GM12878 (cell line): ENCODE results near the gene AGO4. TPM values are rescaled to one million over a fixed set of nuclear protein-coding genes. Genes with fewer than 3 reads are reported as not detected.
"Not testable (repeated sequence)": the region's sequence is repeated elsewhere in the genome, so short reads cannot be mapped to it uniquely, and the experiment has no call there.

Experiments
- ATAC-seq: fragments of 200-7000 bp; cut with Tn5 transposase; 3 replicates; pipeline ENCODE4 v1.9.1; 2020; ENCODE audit warnings: mild to moderate bottlenecking, moderate library complexity
- BruUV-seq: library from RNA; stranded (reverse); fragments of 400-500 nt; replicated peaks from 2 replicates; lab custom pipeline; 2021; lab: Mats Ljungman, UMichigan
- CTCF ChIA-PET: fragments of 300-600 bp; sonication (Branson Sonifier 250); formaldehyde crosslinking; extraction: SDS; loops from one replicate; lab custom pipeline; 2021; ENCODE audit warnings: inconsistent platforms; lab: Yijun Ruan, JAX
- POLR2A ChIA-PET: fragments of 350-600 bp; formaldehyde crosslinking; extraction: SDS; loops from one replicate; lab custom pipeline; 2021; ENCODE audit warnings: inconsistent platforms; lab: Charles Lee
- RAD21 ChIA-PET: fragments of 300-600 bp; sonication (Branson Sonifier 250); formaldehyde crosslinking; loops from one replicate; lab custom pipeline; 2023; ENCODE audit warnings: antibody characterized with exemption; ENCODE audit not compliant: unreplicated experiment; lab: Charles Lee
- SMC1A ChIA-PET: fragments of 300-600 bp; sonication (Branson Sonifier 250); formaldehyde crosslinking; loops from one replicate; lab custom pipeline; 2023; ENCODE audit not compliant: unreplicated experiment, uncharacterized antibody; lab: Charles Lee
- DNase-seq: peaks from one replicate; pipeline ENCODE4 v3.0.0-alpha.2; 2011; ENCODE audit warnings: low read depth, low spot score
- FAIRE-seq: peaks from 3 replicates; lab custom pipeline; 2011; peaks lifted over from hg19 to GRCh38; lab: Jason Lieb, UNC
- H2AFZ ChIP-seq: 2 replicates; pipeline ENCODE4 v1.6.0; 2011; ENCODE audit warnings: low read depth, low read length, control low read depth; ENCODE audit not compliant: control insufficient read depth
- H3K27ac ChIP-seq: 2 replicates; pipeline ENCODE4 v1.5.1; 2011; ENCODE audit warnings: control low read depth; ENCODE audit not compliant: control insufficient read depth, insufficient read depth
- H3K27me3 ChIP-seq, 2 experiments: replicated peaks in 1 of 2; 2 replicates each; pipeline versions ENCODE4 v1.6.0 to v1.6.1; 2011; ENCODE audit warnings: low read length in 1 of 2; ENCODE audit not compliant: control insufficient read depth in 2 of 2, insufficient read depth in 2 of 2
- H3K36me3 ChIP-seq, 2 experiments: 2 replicates each; pipeline ENCODE4 v1.5.1; 2011; ENCODE audit warnings: low read length in 1 of 2; ENCODE audit not compliant: control insufficient read depth in 2 of 2, insufficient read depth in 2 of 2
- H3K4me1 ChIP-seq: 2 replicates; pipeline ENCODE4 v1.6.1; 2011; ENCODE audit warnings: mild to moderate bottlenecking, low read length, moderate library complexity, mixed read lengths; ENCODE audit not compliant: control insufficient read depth, insufficient read depth
- H3K4me2 ChIP-seq: 2 replicates; pipeline ENCODE4 v1.6.0; 2011; ENCODE audit warnings: control low read depth; ENCODE audit not compliant: control insufficient read depth, insufficient read depth
- H3K4me3 ChIP-seq: fragments of 200-600 bp; sonication (generic); 2 replicates; pipeline ENCODE4 v1.5.1; 2016
- H3K79me2 ChIP-seq: 2 replicates; pipeline ENCODE4 v1.6.0; 2011; ENCODE audit warnings: low read length; ENCODE audit not compliant: control insufficient read depth, insufficient read depth
- H3K9ac ChIP-seq: 2 replicates; pipeline ENCODE4 v1.8.0; 2011; ENCODE audit warnings: low read length, control low read depth, mixed read lengths; ENCODE audit not compliant: control insufficient read depth, insufficient read depth
- H3K9me3 ChIP-seq: replicated peaks from 3 replicates; pipeline ENCODE4 v1.5.1; 2011; ENCODE audit warnings: mild to moderate bottlenecking, low read length; ENCODE audit not compliant: control insufficient read depth, insufficient read depth
- H4K20me1 ChIP-seq: 2 replicates; pipeline ENCODE4 v1.6.0; 2011; ENCODE audit not compliant: control insufficient read depth, insufficient read depth
- CBFB ChIP-seq: IDR thresholded peaks from 2 replicates; pipeline ENCODE4 v1.6.1; 2016; ENCODE audit warnings: antibody characterized with exemption, low read depth
- CHD1 ChIP-seq: IDR thresholded peaks from 2 replicates; pipeline ENCODE4 v1.6.1; 2012; ENCODE audit warnings: low read depth, low read length, improper control_type of control experiment
- E2F8 ChIP-seq: fragments of 450-650 bp; IDR thresholded peaks from 2 replicates; pipeline ENCODE4 v1.6.1; 2018; ENCODE audit warnings: mild to moderate bottlenecking, low read depth, moderate library complexity; ENCODE audit not compliant: partially characterized antibody
- HDAC2 ChIP-seq: fragments of 200-600 bp; sonication (generic); IDR thresholded peaks from 2 replicates; pipeline ENCODE4 v1.6.1; 2017
- KAT2A ChIP-seq: conservative IDR thresholded peaks from 2 replicates; pipeline ENCODE4 v1.6.1; 2011; ENCODE audit warnings: low read depth, low read length; ENCODE audit not compliant: control insufficient read depth
- PBX3 ChIP-seq: IDR thresholded peaks from 2 replicates; pipeline ENCODE4 v1.6.1; 2011; ENCODE audit warnings: mild to moderate bottlenecking, low read depth, low read length, moderate library complexity; ENCODE audit not compliant: insufficient replicate concordance
- RUNX3 ChIP-seq: IDR thresholded peaks from 2 replicates; pipeline ENCODE4 v1.6.1; 2012; ENCODE audit warnings: low read length, inconsistent platforms
- SPI1 ChIP-seq: IDR thresholded peaks from 2 replicates; pipeline ENCODE4 v1.6.1; 2011; ENCODE audit warnings: low read depth, mild to moderate bottlenecking, low read length, moderate library complexity, borderline replicate concordance; ENCODE audit not compliant: insufficient read depth
- WGBS: methylation state at CpG from one replicate; pipeline ENCODE4 v1.1.6; 2016; ENCODE audit warnings: low lambda C conversion rate; ENCODE audit not compliant: insufficient replicate concordance, insufficient coverage; ENCODE audit errors: missing lambda C conversion rate; 5-methylcytosine and 5-hydroxymethylcytosine counted together
- in situ Hi-C: fragments of 300-500 bp; cut with MboI; formaldehyde crosslinking; loops from 9 replicates; pipeline ENCODE4 v1.14.3; 2018; ENCODE audit warnings: mixed read lengths
- intact Hi-C: fragments of 100-400 bp; cut with micrococcal nuclease; formaldehyde crosslinking; loops from one replicate; pipeline ENCODE4 v1.14.2; 2022; ENCODE audit not compliant: unreplicated experiment
- polyA plus RNA-seq, 11 experiments: library from polyadenylated mRNA; depleted of rRNA in 4 of 11; unstranded in 6 of 11; stranded (reverse) in 5 of 11; fragments of >200 nt; fragmentation: Nextera tagmentation in 4 of 11; fragmentation: Illumina TruSeq in 1 of 11; extraction: Ambion mirVana in 4 of 11; extraction: Trizol in 1 of 11; gene quantifications; 1 replicate in 1 of 11; 2 replicates in 10 of 11; pipeline versions ENCODE4 v1.2.1 to v1.2.3, GENCODE V29; 2011 to 2016; ENCODE audit warnings: inconsistent platforms in 2 of 11, missing spikeins in 2 of 11, low read depth in 1 of 11
- total RNA-seq, 4 experiments: library from RNA; depleted of rRNA in 3 of 4; stranded (reverse); fragments of >200 nt in 3 of 4; fragmentation: Illumina TruSeq in 1 of 4; extraction: Trizol in 1 of 4; gene quantifications; 2 replicates each; pipeline versions ENCODE4 v1.2.1 to v1.2.3, GENCODE V29; 2013 to 2021
- TF ChIP-seq, protein P1 (sequence below): IDR thresholded peaks from 2 replicates; pipeline ENCODE4 v1.6.1; 2011; ENCODE audit warnings: borderline replicate concordance, low read depth, mild to moderate bottlenecking, moderate library complexity, mixed read lengths, low read length; ENCODE audit not compliant: insufficient read depth; ENCODE audit errors: extremely low read length

The AGO4 gene
- total and polyA plus RNA-seq, 10 of the 15 experiments (the other 5 are each of a cell fraction or from before 2014, with no cell fraction given), result 1.2 to 7.9 (median 3.2) TPM

GRCh38 chr1:35800167-35800887, 7.5 kb upstream of the AGO4 start:
- H3K27me3 ChIP-seq, BruUV-seq, ATAC-seq, H3K9me3 ChIP-seq, H3K9ac ChIP-seq, SMC1A ChIA-PET, H3K4me3 ChIP-seq, H2AFZ ChIP-seq, H4K20me1 ChIP-seq, POLR2A ChIA-PET: not testable (repeated sequence)
- CTCF ChIA-PET, result interaction anchor here (0.6 to 0.7 kb wide), 2 partner anchors 330 to 1843 kb away, joined by 3 to 4 read pairs; no protein-coding TSS in a partner anchor
- H3K4me1 ChIP-seq, result peaks cover 16% of the 10 kb centered on the region
- peak; percentile 21; the same call in 1 of the 2 replicates for TF ChIP-seq SPI1
- TF ChIP-seq, all 136 proteins: peak for 1; not testable (repeated sequence) for 135
- FAIRE-seq, H3K36me3 ChIP-seq, DNase-seq, intact Hi-C loops, H3K27ac ChIP-seq, H3K79me2 ChIP-seq, H3K4me2 ChIP-seq, in situ Hi-C loops: not testable (repeated sequence)
- 80% methylated on average over 8 of the region's 11 CpGs for WGBS
- RAD21 ChIA-PET, result interaction anchor here (0.7 kb wide), 1 partner anchor 1449 kb away, joined by 4 read pairs; no protein-coding TSS in a partner anchor

DNA sequence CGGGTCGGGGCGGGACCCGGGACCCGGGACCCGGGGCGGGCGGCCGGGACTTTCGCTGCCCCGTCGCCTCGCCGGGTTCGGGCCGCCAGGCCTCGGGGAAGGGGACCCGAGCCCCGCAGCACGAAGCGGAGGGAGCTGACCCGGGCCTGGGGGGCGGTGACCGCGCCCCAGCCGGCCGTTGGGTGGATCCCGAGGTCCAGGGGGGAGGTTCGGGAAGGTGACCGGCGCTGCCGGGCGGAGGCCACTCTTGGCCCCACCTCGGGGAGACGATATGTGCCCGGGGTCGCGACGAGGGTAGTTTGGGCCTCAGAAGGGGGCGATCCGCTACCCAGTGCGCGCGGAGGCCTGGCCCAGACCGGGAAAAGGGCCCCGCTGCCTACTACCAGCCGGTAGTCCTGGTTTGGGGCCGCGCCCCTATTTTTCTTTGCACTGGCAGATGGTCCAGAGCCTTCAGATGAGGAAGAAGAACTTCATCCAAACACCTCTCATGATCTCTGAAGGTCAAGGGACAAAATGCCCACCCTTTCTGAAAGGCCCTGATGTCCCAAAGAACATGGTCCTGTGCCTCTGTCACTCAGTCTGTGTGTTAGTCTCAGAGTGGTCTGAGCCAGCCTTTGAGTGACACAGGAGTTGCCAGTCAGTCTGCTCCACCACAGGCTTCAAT, 766 bp downstream of the AGO4 start:
- intact Hi-C loops (no loop called here), in situ Hi-C loops (no loop called here)
- H3K9ac ChIP-seq, result peak overlapping the region; percentile 85
- H3K4me3 ChIP-seq, result peak overlapping the region; percentile 76
- WGBS, result under 1% methylated on average over 28 of the region's 49 CpGs
- ATAC-seq (peak; percentile 69), FAIRE-seq (no peak), DNase-seq (no peak)
- RAD21 ChIA-PET, result no interaction called here
- POLR2A ChIA-PET, result no interaction called here
- peak overlapping the region; percentile 62 for H2AFZ ChIP-seq
- H3K9me3 ChIP-seq, result no peaks in the 10 kb centered on the region
- H4K20me1 ChIP-seq, result no peaks in the 10 kb centered on the region
- H3K36me3 ChIP-seq, result no peaks in the 10 kb centered on the region
- peaks cover 6% of the 10 kb centered on the region for H3K4me1 ChIP-seq
- CTCF ChIA-PET, result no interaction called here
- H3K27ac ChIP-seq, result peak overlapping the region; percentile 58
- H3K79me2 ChIP-seq, result no peaks in the 10 kb centered on the region
- no peaks in the 10 kb centered on the region for H3K27me3 ChIP-seq
- SMC1A ChIA-PET, result interaction anchor here (0.7 kb wide), 1 partner anchor 25 kb away, joined by 3 read pairs; no protein-coding TSS in a partner anchor
- no TSS peak for BruUV-seq
- peak overlapping the region; percentile 93 for H3K4me2 ChIP-seq
- no peak for TF ChIP-seq CHD1
- 0 out of 2 replicates have a peak, but pooled peaks have one; percentile 8 for TF ChIP-seq RUNX3
- no peak for TF ChIP-seq CBFB
- TF ChIP-seq HDAC2, result no peak
- TF ChIP-seq E2F8, result no peak
- TF ChIP-seq, protein P1, sequence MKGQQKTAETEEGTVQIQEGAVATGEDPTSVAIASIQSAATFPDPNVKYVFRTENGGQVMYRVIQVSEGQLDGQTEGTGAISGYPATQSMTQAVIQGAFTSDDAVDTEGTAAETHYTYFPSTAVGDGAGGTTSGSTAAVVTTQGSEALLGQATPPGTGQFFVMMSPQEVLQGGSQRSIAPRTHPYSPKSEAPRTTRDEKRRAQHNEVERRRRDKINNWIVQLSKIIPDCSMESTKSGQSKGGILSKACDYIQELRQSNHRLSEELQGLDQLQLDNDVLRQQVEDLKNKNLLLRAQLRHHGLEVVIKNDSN, result no peak
- TF ChIP-seq KAT2A, result no peak
- peak; percentile 84 for TF ChIP-seq PBX3
